CD4-positive, alpha-beta T cell treated with Interleukin-12 subunit alpha and Interleukin-12 subunit beta, for 1 hour (primary cell): ENCODE results near the gene GALNT14.

Experiments
- DNase-seq: peaks from one replicate; pipeline ENCODE4 v3.0.0-alpha.2; 2020

GALNT14 gene

DNA sequence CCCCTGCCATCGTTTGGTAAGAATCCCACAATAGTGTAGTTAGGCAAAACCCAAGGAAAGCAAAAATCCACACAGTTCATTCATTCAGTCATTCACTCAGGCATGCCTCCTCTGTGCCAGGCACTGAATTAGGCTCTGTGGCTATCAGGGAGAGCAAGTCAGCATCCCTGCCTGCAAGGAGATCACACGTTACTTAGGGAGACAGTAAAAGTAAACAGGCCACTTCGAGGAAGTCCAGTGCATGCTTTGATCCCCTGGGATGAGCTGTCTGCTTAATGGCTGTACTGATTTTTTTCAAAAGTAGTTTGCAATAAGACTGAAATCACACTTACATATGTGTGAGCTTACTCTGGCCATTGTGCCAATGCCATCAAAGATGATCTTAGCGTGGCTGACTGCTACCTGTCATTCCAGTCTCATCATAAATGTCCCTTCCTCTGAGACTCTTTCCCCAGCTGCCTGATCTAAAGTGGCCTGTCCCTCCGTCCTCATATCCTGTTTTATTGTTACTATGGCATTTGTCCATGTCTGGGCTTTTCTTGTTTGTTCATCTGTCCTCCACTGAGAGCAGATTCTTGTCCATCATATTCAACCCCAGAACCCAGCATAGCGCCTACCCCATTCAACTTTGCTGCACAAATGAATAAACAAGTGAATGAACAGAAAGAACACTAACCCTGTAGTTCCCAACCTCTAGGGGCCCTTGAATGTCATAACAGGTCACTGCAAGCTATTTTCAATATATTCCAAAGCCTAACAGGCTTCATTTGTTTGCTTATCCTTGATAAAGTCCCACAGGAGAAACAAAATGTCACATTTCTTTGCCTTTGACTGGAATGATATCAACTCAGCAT lies 84.1 kb downstream of the GALNT14 start:
- no peak for DNase-seq

DNA sequence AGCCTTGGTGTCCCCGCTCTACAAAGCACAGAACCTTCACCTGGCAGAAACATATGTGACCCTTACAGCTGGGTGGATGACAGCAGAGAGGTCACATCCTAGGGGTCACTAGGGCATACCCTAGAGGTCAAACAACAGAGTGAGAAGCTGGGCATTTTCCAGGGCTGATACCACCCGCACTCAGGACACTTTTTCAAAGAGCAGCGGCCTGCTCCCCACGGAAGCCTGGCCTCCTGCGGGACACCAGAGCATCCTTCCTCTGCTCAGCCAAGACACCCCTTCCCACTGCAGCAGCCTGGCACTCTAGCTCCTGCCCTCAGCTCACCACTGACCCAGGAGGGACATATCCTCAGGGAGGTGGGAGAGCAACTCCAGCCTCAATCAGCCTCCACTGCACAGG lies 86.0 kb downstream of the GALNT14 start:
- DNase-seq: no peak

DNA sequence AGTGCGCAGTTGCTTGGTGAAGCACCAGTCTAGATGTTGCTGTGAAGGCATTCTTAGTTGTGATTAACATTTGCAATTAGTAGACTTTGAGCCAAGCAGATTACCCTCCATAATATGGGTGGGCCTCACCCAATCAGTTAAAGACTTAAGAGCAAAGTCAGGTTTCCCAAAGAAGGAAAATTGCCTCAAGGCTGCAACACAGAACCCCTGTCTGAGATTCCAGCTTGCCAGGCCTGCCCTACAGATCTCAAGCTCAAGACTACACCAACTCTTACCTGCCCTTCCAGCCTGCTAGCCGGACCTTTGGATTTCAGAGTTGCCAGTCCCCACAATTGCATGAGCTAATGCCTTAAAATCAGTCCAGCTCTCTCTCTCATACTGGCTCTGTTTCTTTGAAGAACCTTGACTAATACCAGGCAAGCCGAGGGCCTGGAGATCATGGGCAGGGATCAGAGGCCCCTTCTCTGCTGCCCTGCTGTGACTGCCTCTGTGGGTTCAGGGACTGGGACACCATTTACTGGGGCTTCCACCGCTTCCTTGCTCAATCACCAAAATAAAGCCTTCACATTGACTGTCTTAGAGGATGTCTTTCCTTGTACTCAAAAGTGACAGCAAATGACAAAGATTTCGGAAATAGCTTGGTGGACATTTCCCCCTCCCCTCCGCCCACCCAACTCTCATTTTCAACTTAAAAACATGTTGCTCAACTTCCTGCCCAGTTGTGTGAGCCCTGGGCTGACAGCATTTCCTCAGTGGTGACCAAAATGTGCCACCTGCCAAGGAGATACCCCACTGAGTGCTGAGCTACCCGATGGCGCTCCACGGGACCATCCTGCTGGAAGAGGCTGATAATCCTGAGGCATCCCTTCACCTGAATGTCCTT lies 86.7 kb downstream of the GALNT14 start:
- no peak for DNase-seq

DNA sequence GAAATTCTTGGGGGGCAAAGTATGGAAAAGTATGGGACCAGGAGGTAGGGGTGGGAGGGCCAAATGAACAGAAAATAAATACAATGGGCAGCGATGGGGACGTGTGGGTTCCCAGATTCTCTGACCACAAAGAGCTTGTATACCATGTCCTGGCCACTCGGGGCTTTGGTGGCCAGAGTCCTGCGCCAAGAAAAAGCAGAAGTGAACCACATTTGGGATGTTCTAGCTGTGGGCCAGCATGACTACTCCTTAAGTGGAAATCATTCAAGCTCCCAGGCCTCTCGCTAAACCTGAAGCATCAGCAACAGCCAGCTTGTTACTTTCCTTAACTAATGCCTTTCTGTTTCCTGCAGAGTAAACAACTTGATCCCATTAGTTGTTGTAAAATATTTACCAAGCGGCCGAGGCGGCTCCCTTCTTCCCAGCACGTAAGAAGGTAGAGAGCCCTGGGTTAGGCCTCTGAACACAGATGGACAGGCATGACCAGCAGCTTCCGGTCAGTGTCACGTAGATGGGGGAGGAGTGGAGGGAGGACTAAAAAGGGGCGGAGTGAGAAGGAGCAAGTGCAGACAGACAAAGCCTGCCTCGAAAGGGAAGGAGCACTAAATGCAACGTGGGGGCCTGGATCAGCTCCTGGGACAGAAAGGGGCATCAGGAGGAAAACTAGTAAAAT lies 88.2 kb downstream of the GALNT14 start:
- DNase-seq: no peak

DNA sequence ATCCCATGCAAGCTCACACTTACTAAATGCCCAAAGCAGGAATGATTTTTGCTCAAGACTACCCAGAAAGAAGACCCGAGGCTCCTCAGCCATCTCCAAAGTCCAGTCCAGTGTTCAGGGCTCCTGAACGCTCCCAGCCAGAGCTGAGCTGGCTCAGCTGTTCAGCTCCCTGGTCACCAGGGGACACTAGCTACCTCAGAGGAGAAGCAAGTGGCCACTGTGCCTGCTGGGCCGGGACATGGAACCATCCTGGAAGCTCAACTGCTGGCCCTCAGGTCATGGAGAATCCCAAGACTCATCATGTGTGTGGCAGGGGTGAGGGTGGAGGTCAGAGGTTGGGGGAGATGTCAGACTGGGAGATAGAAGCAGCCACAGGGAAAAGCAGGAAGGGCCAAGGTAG lies 89.0 kb downstream of the GALNT14 start:
- DNase-seq: no peak

DNA sequence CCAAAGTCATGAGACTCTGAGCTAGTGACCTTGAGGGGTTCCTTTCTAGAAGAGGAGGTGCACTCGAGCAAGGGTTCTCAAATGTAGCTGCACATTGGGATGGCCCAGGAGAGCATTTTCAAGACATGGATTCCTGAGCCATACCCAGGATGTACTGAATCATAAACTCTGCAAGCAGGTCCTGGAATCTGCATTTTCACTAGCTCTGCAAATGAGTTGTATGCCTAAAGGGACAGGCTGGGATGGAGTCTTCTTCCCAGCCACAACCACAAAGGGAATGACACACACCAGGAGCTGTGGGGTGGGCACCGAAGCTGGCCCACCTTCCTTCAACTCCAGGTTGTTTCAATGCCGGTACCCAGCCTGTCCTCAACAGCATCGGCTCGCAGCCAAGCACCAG lies 90.6 kb downstream of the GALNT14 start:
- no peak for DNase-seq

DNA sequence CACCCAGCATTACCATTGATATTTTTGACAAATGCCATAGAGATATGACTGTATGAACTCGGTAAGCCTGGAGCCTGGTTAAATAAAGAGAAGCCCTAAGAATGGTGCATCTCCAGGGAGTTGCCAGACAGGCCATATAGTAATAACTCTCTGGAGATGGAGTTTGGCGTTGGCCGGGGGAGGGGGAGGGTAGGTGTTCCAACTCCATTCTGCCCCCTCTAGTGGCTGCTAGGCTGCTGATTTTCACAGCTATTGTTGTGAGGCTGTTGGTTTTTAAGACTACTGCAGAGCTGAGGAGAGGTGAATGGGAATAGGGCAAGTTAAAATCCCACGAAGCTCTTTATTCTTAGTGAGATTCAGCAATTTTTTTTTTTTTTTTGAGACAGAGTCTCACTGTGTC lies 99.9 kb downstream of the GALNT14 start:
- no peak for DNase-seq

DNA sequence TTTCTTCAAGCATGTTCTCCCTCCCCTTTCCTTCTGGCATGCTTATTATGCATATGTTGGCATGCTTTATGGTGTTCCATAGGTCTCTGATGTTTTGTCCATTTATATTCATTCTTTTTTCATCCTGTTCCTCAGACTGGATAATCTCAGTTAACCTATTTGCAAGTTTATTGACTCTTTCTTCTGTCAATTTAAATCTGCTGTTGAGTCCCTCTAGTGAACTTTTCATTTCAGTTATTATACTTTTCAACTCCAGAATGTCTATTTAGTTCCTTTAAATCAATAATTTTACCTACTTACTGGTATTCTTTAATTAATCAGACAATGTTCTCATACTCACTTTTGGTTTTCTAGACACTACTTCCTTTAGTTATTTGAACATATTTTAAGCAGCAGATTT lies 101.2 kb downstream of the GALNT14 start:
- no peak for DNase-seq

DNA sequence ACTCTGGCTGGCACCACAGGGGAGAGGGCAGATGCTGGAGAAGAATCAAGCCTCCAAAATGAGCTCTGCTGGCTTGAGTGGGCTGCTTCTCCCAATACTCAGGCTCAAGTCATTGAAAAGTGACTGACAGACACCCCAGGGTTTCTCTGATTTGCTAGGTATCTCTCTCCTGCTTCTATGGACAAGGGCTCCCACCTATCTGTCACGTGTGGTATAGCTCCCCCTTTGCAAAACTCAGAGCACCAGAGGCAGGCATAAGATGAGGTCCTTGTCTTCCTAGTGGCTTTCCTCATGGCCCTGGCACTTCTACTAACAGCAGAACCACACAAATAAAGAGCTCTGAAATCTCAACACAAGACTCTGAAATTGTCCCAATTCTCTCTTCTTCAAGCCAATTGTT lies 105.2 kb downstream of the GALNT14 start:
- DNase-seq: no peak

DNA sequence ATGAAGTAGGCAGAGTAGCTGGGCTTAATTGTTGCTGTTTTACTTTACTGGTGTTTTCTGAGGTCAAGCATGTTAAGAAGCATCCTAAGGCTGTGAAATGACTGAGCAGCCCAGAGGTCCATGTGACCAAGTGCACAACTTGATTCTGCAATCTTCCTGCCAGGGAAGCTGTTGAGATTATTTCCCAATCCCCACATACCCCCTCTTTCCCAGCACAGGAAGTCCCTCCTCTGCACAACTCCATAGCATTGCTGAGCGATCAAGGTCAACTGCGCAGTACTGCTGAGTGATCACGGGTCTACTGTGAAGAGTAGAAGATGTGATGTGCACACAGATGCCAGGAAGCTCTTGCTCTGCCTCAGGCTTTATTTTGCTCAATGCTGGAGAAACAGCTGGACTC lies 105.8 kb downstream of the GALNT14 start:
- no peak for DNase-seq

DNA sequence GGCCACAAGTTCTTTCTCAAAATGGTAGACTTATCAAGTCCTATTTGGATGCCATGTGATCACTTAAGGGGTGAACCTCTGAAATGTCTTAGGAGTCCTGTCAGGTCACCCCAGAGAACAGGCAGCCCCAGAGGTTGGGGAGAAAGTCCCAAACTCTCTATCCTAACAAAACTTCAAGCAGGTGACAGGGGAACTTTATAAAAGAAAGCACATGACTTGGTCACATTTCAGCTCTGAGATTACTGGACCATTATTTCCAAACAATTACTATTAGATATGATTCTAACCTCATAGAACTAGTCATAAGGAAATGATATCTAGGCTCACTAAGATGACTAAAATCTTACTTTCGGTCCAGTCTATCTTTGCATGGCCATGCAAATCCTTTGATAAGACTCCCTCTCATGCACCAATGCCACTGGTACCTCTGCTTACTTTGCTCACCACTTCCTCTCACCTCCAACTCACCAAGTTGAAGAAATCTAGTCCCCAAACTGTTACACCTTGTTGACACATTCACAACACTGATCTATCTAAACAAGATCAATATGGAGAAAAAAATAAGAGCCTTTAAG lies 107.0 kb downstream of the GALNT14 start:
- DNase-seq: no peak

DNA sequence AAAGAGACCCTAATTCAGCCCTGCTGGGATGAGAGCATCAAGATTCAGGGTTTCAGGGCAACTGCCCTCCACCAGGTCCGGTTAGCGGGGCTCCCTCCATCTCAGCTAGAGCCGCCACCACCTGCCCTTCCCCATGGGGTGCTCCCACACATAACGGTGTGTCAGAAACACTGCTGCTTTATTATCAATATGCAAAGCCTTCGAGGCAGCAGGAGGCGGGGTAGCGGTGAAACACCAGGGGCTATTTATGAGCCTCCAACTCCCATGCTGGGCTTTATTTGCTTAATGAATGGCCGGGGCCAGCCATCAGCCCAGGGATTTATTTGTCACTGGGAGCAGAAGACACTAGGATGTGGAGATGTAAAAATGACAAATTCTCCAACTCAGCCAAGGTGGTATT lies 109.8 kb downstream of the GALNT14 start:
- DNase-seq: no peak

DNA sequence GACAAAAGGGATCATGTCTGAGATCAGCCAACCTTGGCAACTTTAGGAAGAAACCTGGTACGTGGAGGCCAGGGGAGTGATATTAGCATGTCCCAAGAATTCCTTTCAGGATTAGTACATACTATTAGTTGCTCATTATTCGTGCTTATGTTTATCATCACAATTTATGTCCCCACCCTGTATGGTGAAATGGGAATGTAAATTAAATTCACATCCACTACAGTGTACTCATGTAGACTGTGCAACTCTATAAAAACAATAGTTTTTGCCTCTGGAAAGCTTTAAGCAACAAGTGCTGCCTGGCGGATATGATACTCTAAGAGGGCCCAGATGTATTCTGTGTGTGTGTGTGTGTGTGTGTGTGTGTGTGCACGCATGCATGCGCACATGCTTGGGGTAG lies 110.7 kb downstream of the GALNT14 start:
- no peak for DNase-seq

DNA sequence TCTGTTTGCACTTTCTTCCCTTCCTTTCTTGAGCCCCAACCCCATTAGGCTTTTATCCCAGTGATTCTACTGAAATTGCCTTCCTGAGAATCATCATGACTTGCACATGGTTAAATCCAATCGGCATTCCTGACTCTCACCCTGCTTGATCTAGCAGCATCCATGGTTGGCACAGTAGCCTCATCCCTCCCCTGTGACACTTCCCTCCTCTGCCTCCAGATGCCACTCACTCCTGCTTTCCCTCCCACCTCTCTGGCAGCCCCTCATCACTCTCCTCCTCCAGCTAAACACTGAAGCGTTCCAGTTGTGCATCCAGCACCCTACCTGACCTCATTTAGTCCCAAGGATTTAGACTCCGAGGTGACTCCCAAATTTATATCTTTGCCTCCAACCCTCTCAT lies 114.7 kb downstream of the GALNT14 start:
- no peak for DNase-seq

DNA sequence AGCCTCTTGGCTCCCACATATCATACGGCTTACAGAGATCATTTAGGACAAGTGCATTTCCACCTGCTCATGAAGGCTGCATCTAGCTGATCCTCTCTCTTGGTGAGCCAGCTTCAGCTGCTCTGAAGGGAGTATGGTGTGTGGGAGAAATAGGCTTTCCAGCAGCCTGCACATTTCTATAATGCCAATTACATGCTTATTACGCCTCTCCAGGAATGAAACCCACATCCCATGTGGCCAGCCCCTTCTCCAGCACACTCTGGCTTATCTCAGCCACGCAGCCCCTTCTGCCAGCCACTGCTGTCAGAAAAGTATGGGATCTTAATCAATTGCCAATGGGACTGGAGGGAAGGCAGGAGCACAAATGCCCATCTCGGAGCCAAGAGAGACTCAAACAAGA lies 117.5 kb downstream of the GALNT14 start:
- DNase-seq: no peak

DNA sequence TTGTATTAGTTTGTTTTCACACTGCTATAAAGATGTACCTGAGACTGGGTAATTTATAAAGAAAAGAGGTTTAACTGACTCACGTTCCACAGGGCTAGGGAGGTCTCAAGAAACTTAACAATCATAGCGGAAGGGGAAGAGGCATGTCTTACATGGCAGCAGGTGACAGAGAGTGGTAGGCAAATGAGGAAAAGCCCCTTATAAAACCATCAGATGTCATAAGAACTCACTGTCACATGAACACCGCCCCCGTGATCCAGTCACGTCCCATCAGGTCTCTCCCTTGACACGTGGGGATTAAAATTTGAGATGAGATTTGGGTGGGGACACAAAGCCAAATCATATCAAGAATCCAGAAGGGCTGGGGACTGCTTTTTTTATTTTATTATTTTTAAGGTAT lies 120.0 kb downstream of the GALNT14 start:
- DNase-seq: no peak

DNA sequence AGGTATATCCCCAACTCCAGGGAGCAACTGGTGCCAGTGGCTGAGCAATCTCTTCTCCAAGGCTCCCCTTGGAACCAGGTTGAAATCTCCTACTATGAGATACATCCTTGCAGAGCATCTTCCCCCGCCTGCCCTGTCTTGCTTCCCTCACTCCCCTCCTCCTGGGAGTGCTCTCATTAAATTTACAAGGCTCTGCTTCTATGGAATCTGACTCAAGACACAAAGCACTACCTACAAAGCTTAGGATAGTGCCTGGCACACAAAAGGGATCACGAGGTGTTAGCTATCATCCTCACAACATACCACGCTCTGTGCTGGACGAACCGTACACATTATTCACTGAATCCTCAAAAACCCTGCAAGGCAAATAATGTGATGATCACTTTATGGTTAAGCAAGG lies 121.6 kb downstream of the GALNT14 start:
- no peak for DNase-seq

DNA sequence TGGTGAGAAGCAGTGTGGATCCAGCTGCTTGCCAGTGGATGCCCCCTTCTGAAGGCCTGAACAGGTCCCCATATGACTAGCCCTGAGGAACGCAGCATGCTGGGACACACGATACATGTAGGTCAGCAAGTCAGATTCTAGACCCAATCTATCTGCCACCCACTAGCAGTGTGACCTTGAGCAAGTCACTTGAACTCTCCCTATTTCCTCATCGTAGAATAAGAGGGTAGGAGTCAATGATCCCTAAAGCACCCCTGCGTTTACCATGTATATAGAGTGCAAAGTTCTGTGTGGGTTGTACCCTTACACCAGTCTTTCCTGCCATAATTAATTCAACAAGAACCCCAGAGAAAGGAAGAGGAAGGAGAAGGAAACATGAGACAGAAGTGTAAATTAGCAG lies 123.7 kb downstream of the GALNT14 start:
- DNase-seq: no peak

DNA sequence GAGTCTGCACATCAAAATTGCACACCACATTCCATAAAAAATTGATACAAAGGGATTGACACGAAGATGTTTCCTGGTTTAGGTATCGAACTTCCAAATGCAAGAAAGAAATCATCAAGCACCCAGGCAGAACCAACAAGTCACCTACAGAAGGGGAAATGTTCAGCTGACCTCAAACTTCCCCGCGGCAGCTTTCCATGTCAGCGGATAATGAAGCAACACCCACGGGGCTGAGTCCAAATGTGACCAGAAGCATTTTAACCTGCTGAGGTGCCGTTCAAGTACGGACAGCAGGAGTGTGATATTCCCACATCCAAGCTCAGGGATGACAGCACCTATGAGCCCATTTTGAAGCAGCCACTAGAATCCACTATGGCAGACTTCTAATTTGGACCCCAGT lies 124.9 kb downstream of the GALNT14 start:
- DNase-seq: no peak

DNA sequence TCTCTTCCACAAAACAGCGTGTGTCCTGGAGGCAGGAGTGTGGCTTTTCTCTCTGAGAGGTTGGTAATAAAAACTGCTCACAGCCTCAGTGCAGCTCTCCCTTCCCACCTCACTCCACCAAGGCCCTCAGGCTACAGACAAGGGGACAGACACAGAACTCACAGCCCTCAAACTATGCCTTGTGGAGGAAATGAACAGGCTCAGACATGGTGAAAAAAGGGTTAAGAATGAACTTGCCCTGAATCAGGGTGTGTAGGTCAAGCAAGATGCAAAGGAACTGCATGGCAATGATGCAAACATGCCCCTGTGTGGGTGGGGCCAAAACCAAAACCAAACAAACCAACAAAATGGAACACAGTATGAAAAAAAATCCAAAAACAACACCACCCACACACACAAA lies 125.8 kb downstream of the GALNT14 start:
- DNase-seq: no peak

DNA sequence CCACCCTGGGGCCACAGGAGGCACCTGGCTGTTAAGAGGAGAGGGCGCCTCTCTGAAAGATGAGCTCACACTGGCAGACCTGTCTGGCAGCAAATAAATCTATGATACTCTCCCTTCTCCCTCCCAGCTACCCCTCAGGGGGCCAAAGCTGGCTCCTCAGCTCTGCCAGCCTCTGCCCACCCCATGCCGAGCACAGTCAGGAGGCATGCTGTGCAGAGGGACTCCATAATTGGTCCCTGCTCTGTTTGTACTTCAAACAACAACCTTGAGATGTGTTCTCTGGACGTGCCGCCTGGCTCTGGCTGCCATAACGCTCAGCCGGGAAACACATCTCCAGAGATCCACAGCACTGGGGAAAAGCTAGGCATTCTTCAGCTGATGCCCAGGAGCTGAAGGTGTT lies 126.7 kb downstream of the GALNT14 start:
- DNase-seq: no peak

DNA sequence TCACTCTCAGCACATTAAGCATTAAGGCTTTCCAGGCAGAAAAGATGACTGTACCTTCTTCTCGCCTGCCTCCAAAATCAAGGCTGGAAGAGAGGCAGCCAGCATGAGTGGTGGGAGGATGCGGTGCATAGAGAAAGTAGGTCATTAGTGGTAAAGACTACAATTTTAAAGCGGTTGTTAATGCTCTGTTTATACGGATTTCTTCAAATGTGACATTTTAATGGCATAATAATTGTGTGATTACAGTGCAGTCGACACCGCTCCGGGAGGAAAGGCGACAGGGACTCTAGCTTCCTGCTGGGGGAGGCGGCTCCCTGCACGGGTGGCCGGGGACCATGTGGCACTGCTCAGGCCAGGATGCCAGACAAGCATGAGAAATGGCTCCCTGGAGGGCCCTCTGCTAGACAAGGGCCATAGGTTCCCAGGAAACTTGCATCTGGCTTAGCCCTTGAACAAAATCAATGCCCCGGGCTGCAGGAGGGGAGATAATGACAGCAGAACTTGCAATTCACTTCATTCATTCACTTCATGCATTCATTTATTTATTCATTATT lies 129.6 kb downstream of the GALNT14 start:
- no peak for DNase-seq

DNA sequence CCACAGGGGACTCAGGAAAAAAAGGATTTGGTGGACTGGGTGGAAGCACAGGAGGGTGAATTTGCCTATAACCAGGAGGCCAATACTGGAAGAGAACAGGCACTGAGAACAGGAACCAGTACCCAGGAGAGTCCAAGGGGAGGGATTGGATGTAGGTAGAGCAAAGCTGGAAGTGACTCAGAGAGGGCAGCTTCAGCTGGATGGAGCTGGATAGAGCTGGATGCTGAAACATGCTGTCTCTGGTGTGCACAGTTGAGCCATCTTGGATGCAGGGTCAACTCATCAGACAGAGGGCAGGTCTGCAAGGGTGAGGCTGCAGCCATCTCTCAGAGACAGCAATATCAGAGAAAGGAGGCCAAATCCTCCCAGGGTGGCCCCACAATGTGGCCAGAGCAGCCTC lies 134.0 kb downstream of the GALNT14 start:
- DNase-seq: no peak
